Measurements from ENCODE around the gene ACTL6A. TPM values are rescaled to one million over a fixed set of nuclear protein-coding genes. Genes with fewer than 3 reads are reported as not detected.
"Not testable (repeated sequence)": the region's sequence is repeated elsewhere in the genome, so short reads cannot be mapped to it uniquely, and the experiment has no call there.

Gene ACTL6A
- 10 to 100 TPM; 10.6 to 38.0 (median 15.5) TPM for total RNA-seq
- long read RNA-seq, partial matches to known transcripts = 0 of 4 reads
- long read RNA-seq, other reads (novel, unspliced or antisense) = 0 of 4 reads

DNA sequence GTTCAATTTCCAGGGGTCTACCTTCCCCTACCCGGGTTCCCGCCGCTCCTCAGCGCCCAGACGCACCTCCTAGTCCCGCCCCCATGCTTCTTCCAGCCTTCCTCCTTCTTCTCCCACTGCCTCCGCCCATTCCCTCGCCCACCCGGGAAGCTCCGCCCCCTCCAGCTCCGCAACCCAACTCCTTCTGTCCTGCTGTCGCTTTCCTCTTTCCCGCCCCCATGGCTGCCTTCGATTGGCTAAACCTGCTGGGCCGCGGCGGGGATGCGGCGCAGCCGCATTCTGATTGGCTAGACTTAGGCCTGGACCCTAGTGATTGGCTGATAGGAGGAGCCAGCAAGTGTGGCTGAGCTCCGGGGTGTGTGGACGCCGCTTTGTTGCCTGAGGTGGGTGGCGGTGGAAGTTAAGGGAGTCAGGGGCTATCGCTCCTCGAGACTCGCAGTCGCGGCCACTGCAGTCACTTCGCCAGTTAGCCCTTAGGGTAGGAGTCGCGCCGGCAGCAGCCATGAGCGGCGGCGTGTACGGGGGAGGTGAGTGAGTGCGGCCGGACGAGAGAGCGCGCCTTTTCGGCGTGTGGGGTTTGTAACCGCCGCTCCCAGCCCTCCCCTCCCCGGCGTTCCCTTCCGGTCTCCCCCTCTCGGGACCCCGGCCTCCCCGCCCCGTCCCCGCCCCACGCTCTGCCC, at the start of gene ACTL6A:
Gene ACTL6A (plus strand): TSS at position 336 of the 680 bp plus-strand sequence. CDS start 167 bp downstream, at position 503.
- no peaks in the 10 kb centered on the region for H3K27me3 ChIP-seq
- peaks cover 0 to 9% (median 2%) of the 10 kb centered on the region in 4 donors for H3K4me1 ChIP-seq
- intact Hi-C loops (cut with DNase I) = no loop called here
- ATAC-seq (peak; percentile 95 to 99 (median 97)), DNase-seq (peak; percentile 100)
- 0% methylated on average over 26 of the region's 55 CpGs for WGBS (ENCODE audit: insufficient coverage, low coverage, low lambda C conversion rate, missing lambda C conversion rate)
- peak within 1 kb of the TSS; percentile 65 to 75 (median 70) for H3K27ac ChIP-seq
- no peaks in the 10 kb centered on the region for H3K36me3 ChIP-seq
- TF ChIP-seq CTCF (IDR thresholded peaks at IDR 0.05) (no peak), POLR2A (IDR thresholded peaks at IDR 0.05) (peak; percentile 48)
- peak within 1 kb of the TSS; percentile 91 to 99 (median 92) for H3K4me3 ChIP-seq
- H3K9me3 ChIP-seq = no peaks in the 10 kb centered on the region

DNA sequence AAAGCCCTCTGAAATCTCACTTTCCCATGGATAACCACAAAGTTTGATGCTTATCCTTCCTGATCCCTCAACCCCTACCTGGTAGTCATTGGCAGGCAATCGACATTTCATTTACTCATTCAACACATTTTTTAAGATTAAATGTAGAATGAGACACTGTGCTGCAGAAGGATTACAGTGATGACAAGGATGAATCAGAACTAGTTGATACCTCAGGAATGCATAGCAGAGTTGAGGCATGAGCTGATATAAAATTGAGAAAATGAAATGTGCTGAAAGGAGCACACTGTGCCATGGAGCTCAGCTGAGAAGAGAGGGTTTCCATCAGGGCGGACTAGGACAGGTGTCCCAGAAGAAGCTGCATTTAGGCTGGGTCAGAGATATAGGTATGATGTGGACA, 48.9 kb upstream of the ACTL6A start:
- Histone ChIP-seq H3K4me3 (no peak overlapping the region), H3K9me3 (no peaks in the 10 kb centered on the region), H3K4me1 (no peaks in the 10 kb centered on the region), H3K27ac (no peak overlapping the region), H3K27me3 (no peaks in the 10 kb centered on the region), H3K36me3 (no peaks in the 10 kb centered on the region)
- intact Hi-C loops (cut with DNase I) = no loop called here
- no peak for ATAC-seq
- WGBS (ENCODE audit: insufficient coverage, low coverage, low lambda C conversion rate, missing lambda C conversion rate) = 90% methylated on average over 2 of the region's 2 CpGs
- TF ChIP-seq POLR2A (IDR thresholded peaks at IDR 0.05) (no peak), CTCF (IDR thresholded peaks at IDR 0.05) (no peak)
- no peak for DNase-seq

DNA sequence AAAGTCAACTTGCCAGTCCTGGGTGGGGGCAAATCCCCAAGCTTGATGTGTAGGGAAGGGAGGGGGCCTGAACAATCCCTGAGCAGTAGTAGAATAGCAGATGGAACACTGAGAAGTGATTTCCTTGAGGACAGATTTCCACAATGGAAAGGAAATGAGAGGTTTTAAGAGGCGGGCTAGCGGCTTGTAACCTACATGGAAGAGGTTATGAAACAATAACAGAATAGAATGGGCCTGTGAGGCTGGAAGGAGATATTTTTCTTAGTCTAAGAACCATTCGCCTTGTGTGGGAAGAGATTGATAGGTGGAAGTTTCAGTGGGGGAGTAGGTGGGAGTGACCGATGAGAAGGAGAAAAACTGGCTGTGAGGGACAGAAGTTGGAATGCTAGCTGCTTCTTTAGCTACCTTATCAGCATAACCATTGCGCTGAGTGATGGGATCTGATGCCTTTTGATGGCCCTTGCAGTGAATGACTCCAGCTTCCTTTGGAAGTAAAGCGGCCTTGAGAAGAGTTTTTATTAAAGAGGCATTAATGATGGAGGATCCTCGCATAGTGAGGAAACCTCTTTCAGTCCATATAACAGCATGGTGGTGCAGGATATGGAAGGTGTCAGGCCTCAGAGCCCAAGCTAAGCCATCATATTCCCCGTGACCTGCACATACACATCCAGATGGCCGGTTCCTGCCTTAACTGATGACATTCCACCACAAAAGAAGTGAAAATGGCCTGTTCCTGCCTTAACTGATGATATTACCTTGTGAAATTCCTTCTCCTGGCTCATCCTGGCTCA, 46.1 kb upstream of the ACTL6A start:
- WGBS (ENCODE audit: insufficient coverage, low coverage, low lambda C conversion rate, missing lambda C conversion rate) = 73% methylated on average over 5 of the region's 9 CpGs
- DNase-seq; intact Hi-C loops (cut with DNase I); H3K4me3 ChIP-seq; H3K27me3 ChIP-seq; ATAC-seq; H3K36me3 ChIP-seq; H3K9me3 ChIP-seq; H3K4me1 ChIP-seq; H3K27ac ChIP-seq: not testable (repeated sequence)

- TF ChIP-seq CTCF (IDR thresholded peaks at IDR 0.05) = no peak
- TF ChIP-seq POLR2A (IDR thresholded peaks at IDR 0.05) = no peak
- no peak for DNase-seq
- H3K27me3 ChIP-seq = no peaks in the 10 kb centered on the region
- no peaks in the 10 kb centered on the region for H3K36me3 ChIP-seq
- H3K27ac ChIP-seq = peak overlapping the region in 1 of 3 donors; percentile 1
- intact Hi-C loops (cut with DNase I) = no loop called here
- WGBS (ENCODE audit: insufficient coverage, low coverage, low lambda C conversion rate, missing lambda C conversion rate) = 0% methylated on average over 1 of the region's 1 CpG
- peak in 1 of 4 donors; percentile 17 for ATAC-seq
- no peaks in the 10 kb centered on the region for H3K9me3 ChIP-seq
- no peak overlapping the region for H3K4me3 ChIP-seq
- H3K4me1 ChIP-seq = no peaks in the 10 kb centered on the region
These were observed 36.2 kb upstream of the ACTL6A start for GRCh38 chr3:179526482-179526881.

DNA sequence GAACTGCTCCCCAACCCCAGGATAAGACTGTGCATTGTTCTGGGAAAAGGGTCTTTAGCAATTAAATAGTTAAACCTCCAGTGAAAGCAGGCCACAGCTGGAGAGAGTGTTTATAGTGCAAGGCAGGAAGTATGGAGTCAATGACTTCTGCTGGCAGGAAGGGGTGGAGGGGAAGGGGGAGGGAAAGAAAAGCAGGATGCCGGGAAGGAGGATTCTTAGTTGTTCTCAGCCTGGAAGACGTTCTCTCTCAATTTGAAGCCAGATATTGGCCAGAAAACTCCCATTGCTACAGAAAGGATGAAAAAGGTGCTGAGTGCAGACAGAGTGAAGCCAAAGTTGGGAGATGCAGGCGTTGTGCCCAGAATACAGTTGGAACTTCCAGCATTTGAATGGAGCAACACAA, 35.7 kb upstream of the ACTL6A start:
- ATAC-seq = peak; percentile 81 to 96 (median 84)
- no peaks in the 10 kb centered on the region for H3K36me3 ChIP-seq
- WGBS (ENCODE audit: insufficient coverage, low coverage, low lambda C conversion rate, missing lambda C conversion rate) = 13% methylated on average over 3 of the region's 3 CpGs
- H3K27ac ChIP-seq = peak overlapping the region in 2 of 3 donors; percentile 1 to 7
- DNase-seq = no peak
- TF ChIP-seq POLR2A (IDR thresholded peaks at IDR 0.05) (no peak), CTCF (IDR thresholded peaks at IDR 0.05) (no peak)
- H3K27me3 ChIP-seq = no peaks in the 10 kb centered on the region
- H3K4me1 ChIP-seq = no peaks in the 10 kb centered on the region
- H3K4me3 ChIP-seq = no peak overlapping the region
- H3K9me3 ChIP-seq = no peaks in the 10 kb centered on the region
- intact Hi-C loops (cut with DNase I) = no loop called here
